A673 (cell line): ENCODE results near the gene ANKRD40. TPM values are rescaled to one million over a fixed set of nuclear protein-coding genes. Genes with fewer than 3 reads are reported as not detected.

Experiments
- BruUV-seq: library from RNA; stranded (reverse); fragments of 400-500 nt; replicated peaks from 2 replicates; lab custom pipeline; 2021; lab: Mats Ljungman, UMichigan
- CTCF ChIA-PET: fragments of 300-600 bp; sonication (Branson Sonifier 250); formaldehyde crosslinking; loops from one replicate; lab custom pipeline; 2022; ENCODE audit warnings: antibody characterized with exemption; lab: Charles Lee
- POLR2A ChIA-PET: fragments of 300-600 bp; sonication (Branson Sonifier 250); formaldehyde crosslinking; loops from one replicate; lab custom pipeline; 2022; ENCODE audit warnings: antibody characterized with exemption; ENCODE audit not compliant: low non-redundant PET; lab: Charles Lee
- DNase-seq: peaks from one replicate; pipeline ENCODE4 v3.0.0-alpha.2; 2015; ENCODE audit warnings: low spot score
- H3K27ac ChIP-seq: fragments of 200-600 bp; sonication (generic); 2 replicates; pipeline ENCODE4 v1.5.1; 2016; ENCODE audit warnings: mixed run types, low read depth, mild to moderate bottlenecking, mixed read lengths, antibody characterized with exemption, low read length; ENCODE audit not compliant: poor library complexity, severe bottlenecking
- H3K27me3 ChIP-seq: fragments of 200-600 bp; sonication (generic); replicated peaks from 2 replicates; pipeline ENCODE4 v1.6.1; 2017; ENCODE audit warnings: mixed run types, low read depth, mild to moderate bottlenecking, mixed read lengths, antibody characterized with exemption, low read length; ENCODE audit not compliant: insufficient read depth, poor library complexity
- H3K36me3 ChIP-seq: fragments of 200-600 bp; sonication (generic); 2 replicates; pipeline ENCODE4 v1.6.1; 2016; ENCODE audit warnings: mixed run types, mild to moderate bottlenecking, mixed read lengths, antibody characterized with exemption, low read length; ENCODE audit not compliant: insufficient read depth, poor library complexity, severe bottlenecking
- H3K4me1 ChIP-seq: fragments of 200-600 bp; sonication (generic); 2 replicates; pipeline ENCODE4 v1.6.1; 2017; ENCODE audit warnings: mixed run types, mild to moderate bottlenecking, mixed read lengths, antibody characterized with exemption, low read length; ENCODE audit not compliant: insufficient read depth, poor library complexity, severe bottlenecking
- H3K4me3 ChIP-seq: fragments of 200-600 bp; sonication (generic); 2 replicates; pipeline ENCODE4 v1.5.1; 2016; ENCODE audit warnings: low read depth, mixed run types, mild to moderate bottlenecking, mixed read lengths, low read length; ENCODE audit not compliant: poor library complexity, severe bottlenecking
- H3K9me3 ChIP-seq: fragments of 200-600 bp; sonication (generic); 2 replicates; pipeline ENCODE4 v1.6.1; 2016; ENCODE audit warnings: mixed run types, low read depth, mild to moderate bottlenecking, mixed read lengths, antibody characterized with exemption, low read length; ENCODE audit not compliant: poor library complexity, severe bottlenecking
- EZH2 ChIP-seq: fragments of 200-600 bp; sonication (generic); IDR thresholded peaks from 2 replicates; pipeline ENCODE4 v1.6.1; 2017; ENCODE audit warnings: borderline replicate concordance, low read depth, mild to moderate bottlenecking, mixed read lengths, antibody characterized with exemption, low read length; ENCODE audit not compliant: poor library complexity, severe bottlenecking
- intact Hi-C: fragments of 100-400 bp; cut with micrococcal nuclease; formaldehyde crosslinking; loops from one replicate; pipeline ENCODE4 v1.10.0; 2022; ENCODE audit not compliant: unreplicated experiment
- total RNA-seq: library from RNA; stranded (reverse); gene quantifications from 2 replicates; pipeline ENCODE4 v1.2.3, GENCODE V29; 2021
- TF ChIP-seq, protein P1 (sequence below): fragments of 300-800, 200-600 bp; sonication (generic); conservative IDR thresholded peaks from 2 replicates; pipeline ENCODE4 v1.5.1; 2017; ENCODE audit warnings: low read depth, mild to moderate bottlenecking, antibody characterized with exemption, low read length, moderate library complexity, mixed read lengths

Gene ANKRD40
- total RNA-seq, 1 experiment from 2014 or later, result 54.2 TPM

DNA sequence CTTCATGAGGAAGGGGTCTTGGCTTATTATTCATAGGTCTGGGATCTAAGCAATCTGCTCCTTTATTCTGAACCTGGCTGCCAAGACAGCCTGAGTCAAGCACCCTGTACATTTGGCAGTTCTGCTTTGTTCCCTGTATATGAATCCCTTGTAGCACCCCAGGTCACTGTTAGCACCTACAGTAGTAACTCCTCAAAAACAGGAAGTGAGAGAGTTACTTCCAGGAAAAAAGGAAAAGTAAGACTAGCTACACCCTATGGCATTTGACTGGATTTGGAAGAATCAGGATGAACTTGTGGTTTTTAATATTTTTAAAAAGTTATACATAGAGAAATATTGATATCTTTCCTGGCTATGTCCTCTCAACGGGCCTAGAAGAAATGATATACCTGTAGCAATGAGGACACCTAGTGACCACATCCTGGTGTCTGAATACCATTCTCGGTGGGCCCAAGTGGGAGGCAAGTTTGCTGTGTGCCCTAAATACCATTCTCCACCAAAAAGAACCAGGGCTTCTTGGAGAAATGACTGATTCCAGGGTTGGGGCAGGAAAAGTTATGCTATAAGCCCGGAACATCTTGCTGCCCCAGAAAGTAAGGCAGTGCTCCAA lies 9.9 kb downstream of the ANKRD40 start:
- DNase-seq, result no peak
- no peaks in the 10 kb centered on the region for H3K4me1 ChIP-seq
- ChIA-PET POLR2A (no interaction called here), CTCF (no interaction called here)
- H3K4me3 ChIP-seq, result no peak overlapping the region
- H3K27me3 ChIP-seq, result no peaks in the 10 kb centered on the region
- no peak overlapping the region for H3K27ac ChIP-seq
- peaks cover 81% of the 10 kb centered on the region for H3K36me3 ChIP-seq
- BruUV-seq, result no TSS peak
- no peaks in the 10 kb centered on the region for H3K9me3 ChIP-seq
- TF ChIP-seq, protein P1, sequence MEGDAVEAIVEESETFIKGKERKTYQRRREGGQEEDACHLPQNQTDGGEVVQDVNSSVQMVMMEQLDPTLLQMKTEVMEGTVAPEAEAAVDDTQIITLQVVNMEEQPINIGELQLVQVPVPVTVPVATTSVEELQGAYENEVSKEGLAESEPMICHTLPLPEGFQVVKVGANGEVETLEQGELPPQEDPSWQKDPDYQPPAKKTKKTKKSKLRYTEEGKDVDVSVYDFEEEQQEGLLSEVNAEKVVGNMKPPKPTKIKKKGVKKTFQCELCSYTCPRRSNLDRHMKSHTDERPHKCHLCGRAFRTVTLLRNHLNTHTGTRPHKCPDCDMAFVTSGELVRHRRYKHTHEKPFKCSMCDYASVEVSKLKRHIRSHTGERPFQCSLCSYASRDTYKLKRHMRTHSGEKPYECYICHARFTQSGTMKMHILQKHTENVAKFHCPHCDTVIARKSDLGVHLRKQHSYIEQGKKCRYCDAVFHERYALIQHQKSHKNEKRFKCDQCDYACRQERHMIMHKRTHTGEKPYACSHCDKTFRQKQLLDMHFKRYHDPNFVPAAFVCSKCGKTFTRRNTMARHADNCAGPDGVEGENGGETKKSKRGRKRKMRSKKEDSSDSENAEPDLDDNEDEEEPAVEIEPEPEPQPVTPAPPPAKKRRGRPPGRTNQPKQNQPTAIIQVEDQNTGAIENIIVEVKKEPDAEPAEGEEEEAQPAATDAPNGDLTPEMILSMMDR, result no peak
- TF ChIP-seq EZH2, result no peak
- intact Hi-C loops, result no loop called here

DNA sequence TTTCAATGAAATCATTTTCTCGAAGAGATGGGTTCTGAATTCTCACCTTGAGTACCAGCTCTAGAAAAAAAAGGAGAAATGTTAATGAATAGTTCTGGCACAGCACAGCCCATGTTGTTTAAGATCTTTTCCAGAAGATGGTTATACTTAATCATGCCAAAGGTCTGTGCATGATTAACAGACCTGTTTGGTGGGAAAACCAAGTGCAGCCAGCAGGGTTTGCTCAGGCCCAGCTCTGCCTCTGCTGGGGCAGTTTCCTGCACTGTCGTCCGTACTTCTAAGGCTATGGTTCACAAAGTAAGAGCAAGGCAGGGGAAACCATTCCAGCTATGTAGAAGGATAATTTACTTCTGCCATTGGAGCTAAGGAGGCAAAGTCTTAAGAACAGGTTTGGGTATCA lies 10.7 kb downstream of the ANKRD40 start:
- TF ChIP-seq, protein P1, result no peak
- no peak for TF ChIP-seq EZH2
- H3K9me3 ChIP-seq, result no peaks in the 10 kb centered on the region
- no peaks in the 10 kb centered on the region for H3K4me1 ChIP-seq
- ChIA-PET POLR2A (interaction anchor here (0.7 kb wide), 1 partner anchor 378 kb away, joined by 4 read pairs; no protein-coding TSS in a partner anchor), CTCF (no interaction called here)
- H3K4me3 ChIP-seq, result no peak overlapping the region
- intact Hi-C loops, result no loop called here
- no TSS peak for BruUV-seq
- H3K36me3 ChIP-seq, result peaks cover 87% of the 10 kb centered on the region
- no peaks in the 10 kb centered on the region for H3K27me3 ChIP-seq
- no peak for DNase-seq
- H3K27ac ChIP-seq, result no peak overlapping the region

DNA sequence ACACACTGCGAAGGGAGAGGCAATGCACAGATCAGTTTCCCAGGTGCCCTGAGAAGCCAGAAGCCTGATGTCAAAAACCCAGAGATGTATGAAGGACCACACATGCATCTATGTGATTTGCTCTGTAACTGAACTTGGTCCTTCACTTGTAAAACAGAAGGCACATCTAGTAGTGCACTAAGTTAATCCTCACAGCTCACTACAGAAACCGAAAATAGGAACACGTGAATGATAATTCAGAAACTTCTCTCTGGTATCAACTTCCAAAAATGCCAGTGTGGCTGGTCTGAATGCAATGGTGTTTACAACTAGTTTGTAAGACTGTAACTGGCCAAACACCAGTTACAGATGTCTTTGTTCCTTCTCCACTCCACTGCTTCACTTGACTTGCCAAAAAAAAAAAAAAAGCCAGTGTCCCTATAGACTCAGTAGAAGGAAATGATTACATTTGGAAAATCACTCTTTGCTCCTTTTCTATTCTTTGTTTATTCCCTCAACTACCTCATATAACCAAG lies 11.3 kb downstream of the ANKRD40 start:
- intact Hi-C loops, result no loop called here
- TF ChIP-seq, protein P1, result no peak
- TF ChIP-seq EZH2, result no peak
- Histone ChIP-seq H3K27me3 (no peaks in the 10 kb centered on the region), H3K36me3 (peaks cover 83% of the 10 kb centered on the region), H3K9me3 (no peaks in the 10 kb centered on the region), H3K27ac (no peak overlapping the region), H3K4me3 (no peak overlapping the region), H3K4me1 (no peaks in the 10 kb centered on the region)
- CTCF ChIA-PET, result no interaction called here
- DNase-seq, result no peak
- BruUV-seq, result no TSS peak
- POLR2A ChIA-PET, result interaction anchor here (0.7 kb wide), 1 partner anchor 378 kb away, joined by 4 read pairs; no protein-coding TSS in a partner anchor
